ENCODE data around the gene SECTM1. TPM values are rescaled to one million over a fixed set of nuclear protein-coding genes. Genes with fewer than 3 reads are reported as not detected.

SECTM1 gene
- polyA plus RNA-seq, 3 donors: 3.8 to 24.1 (median 16.4) TPM

DNA sequence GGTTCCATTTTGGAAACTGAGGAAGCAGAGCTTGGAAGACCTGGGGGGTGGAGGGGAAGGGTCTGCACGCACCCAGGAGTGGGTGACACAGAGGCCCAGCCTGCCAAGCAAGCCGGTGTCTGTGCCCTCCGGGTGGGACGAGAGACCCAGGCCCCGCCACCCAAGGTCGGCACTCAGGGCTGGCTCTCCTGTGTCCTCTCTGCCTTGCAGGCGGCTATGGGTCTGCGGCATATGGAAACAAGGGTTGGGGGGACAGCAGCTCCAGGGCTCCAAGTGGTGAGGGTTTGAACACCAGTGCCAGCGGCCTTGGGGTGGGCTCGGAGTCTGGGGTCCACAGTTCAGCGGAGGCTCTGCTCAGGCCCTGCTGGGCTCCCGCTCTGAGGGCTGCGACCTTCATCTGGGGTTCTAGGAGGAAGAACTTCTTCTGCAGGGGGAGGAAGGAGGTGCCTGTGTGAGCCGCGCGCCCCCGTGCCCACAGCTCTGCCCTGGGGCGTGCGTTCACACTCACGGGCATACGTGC is 11.6 kb downstream of the SECTM1 start:
- WGBS, 3 donors: 62 to 69% (median 63%) methylated on average over 20 to 21 of the region's 21 CpGs
- H3K27ac ChIP-seq (ENCODE audit: low read depth, low read length): no peak overlapping the region

GRCh38 chr17:82320956-82321927 is 12.3 kb downstream of the SECTM1 start:
- 44 to 49% (median 44%) methylated on average over 58 to 65 of the region's 65 CpGs for WGBS, 3 donors
- no peak overlapping the region for H3K27ac ChIP-seq (ENCODE audit: low read depth, low read length)

DNA sequence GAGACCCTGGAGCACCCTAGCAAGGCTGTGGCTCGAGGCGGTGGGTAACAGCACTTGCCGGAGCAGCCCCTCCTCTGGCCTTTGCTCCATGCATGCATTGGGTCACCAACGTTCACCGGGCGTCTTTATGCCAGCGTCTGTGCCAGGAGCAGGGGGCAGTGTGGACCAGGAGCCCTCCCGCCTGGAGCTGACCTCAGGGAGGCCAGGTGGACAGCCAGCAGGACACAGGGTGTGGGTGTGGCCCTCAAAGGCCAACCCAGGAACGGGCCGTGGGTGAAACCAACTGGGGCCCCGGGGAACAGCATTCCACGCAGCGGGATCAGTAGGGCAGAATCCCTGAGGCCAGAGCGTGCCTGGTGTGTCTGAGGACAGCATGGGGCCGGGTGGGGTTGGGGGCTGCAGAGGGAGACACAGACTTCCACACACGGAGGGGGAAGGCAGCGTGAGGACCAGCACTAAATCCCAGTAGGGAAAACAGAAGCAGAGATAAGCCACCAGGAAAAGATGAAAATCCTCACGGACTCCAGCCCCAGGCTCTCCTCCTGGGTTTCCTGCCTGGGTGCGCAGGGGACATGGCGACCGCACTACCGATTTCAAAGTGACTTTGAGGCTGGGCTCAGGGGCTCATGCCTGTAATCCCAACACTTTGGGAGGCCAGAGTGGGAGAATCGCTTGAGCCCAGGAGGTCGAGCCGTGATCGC is 13.3 kb downstream of the SECTM1 start:
- no peak overlapping the region for H3K27ac ChIP-seq (ENCODE audit: low read depth, low read length)
- 64 to 76% (median 73%) methylated on average over 26 of the region's 26 CpGs for WGBS, 3 donors

GRCh38 chr17:82319619-82320062 is 13.9 kb downstream of the SECTM1 start:
- 91 to 93% (median 91%) methylated on average over 35 of the region's 35 CpGs for WGBS, 3 donors
- no peak overlapping the region for H3K27ac ChIP-seq (ENCODE audit: low read depth, low read length)

GRCh38 chr17:82318772-82319606 is 14.6 kb downstream of the SECTM1 start:
- 94 to 95% (median 95%) methylated on average over 76 of the region's 76 CpGs for WGBS, 3 donors
- no peak overlapping the region for H3K27ac ChIP-seq (ENCODE audit: low read depth, low read length)

- 93 to 97% (median 96%) methylated on average over 20 of the region's 20 CpGs for WGBS, 3 donors
These were observed 15.4 kb downstream of the SECTM1 start for GRCh38 chr17:82318169-82318498.

DNA sequence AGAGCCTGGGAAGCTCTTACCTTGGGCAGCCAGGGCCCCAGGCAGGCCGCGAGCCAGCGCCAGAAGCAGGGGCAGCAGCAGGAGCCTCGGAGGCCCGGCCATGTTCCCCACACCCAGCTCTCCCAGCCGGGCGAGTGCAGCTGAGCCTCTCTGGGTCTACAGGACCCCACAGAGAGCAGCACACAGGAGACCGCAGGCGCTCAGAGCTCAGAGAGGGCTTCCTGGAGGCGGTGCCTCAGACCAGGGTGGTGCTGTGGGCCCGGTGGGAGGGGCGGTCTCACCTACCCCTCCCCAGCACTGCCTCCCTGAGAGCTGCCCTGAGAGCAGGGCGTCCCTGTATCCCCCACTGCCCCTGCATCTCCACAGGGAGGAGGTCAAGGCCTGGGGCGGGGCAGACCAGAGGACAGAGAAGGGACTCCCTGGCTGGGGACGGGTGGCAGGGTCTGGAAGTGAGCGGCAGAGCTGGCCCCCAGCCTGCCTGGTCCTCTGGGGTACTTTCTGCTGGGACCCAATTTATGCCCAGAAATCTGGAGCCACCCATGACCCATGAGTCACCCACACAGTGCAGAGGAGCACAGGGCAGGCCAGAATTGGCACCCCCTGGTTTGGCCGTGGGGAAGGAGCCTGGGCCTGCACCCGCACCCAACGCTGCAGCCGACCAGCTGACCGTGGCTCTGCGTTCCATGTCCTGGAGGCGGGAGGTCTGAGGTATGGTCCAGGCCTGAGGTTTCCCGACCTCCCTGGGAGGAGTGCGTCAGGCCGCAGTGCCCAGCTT is 16.0 kb downstream of the SECTM1 start, which contains the start of gene CD7:
CD7 (minus strand) TSS at position 215 of the 775 bp plus-strand sequence; CDS start at position 102, 113 bp downstream.
- WGBS, 3 donors: 75 to 80% (median 76%) methylated on average over 25 to 26 of the region's 26 CpGs
- no peak within 1 kb of the TSS for H3K27ac ChIP-seq (ENCODE audit: low read depth, low read length)

More at GRCh38 chr17:82318169-82318498, 15.4 kb downstream of the SECTM1 start:
- H3K27ac ChIP-seq (ENCODE audit: low read depth, low read length): no peak overlapping the region

GRCh38 chr17:82316651-82317393 is 16.7 kb downstream of the SECTM1 start:
- H3K27ac ChIP-seq (ENCODE audit: low read depth, low read length): no peak overlapping the region
- WGBS, 3 donors: 68 to 84% (median 69%) methylated on average over 26 to 29 of the region's 29 CpGs

GRCh38 chr17:82315703-82316358 is 17.7 kb downstream of the SECTM1 start:
- 10 to 13% (median 12%) methylated on average over 32 to 36 of the region's 36 CpGs for WGBS, 3 donors
- H3K27ac ChIP-seq (ENCODE audit: low read depth, low read length): no peak overlapping the region

DNA sequence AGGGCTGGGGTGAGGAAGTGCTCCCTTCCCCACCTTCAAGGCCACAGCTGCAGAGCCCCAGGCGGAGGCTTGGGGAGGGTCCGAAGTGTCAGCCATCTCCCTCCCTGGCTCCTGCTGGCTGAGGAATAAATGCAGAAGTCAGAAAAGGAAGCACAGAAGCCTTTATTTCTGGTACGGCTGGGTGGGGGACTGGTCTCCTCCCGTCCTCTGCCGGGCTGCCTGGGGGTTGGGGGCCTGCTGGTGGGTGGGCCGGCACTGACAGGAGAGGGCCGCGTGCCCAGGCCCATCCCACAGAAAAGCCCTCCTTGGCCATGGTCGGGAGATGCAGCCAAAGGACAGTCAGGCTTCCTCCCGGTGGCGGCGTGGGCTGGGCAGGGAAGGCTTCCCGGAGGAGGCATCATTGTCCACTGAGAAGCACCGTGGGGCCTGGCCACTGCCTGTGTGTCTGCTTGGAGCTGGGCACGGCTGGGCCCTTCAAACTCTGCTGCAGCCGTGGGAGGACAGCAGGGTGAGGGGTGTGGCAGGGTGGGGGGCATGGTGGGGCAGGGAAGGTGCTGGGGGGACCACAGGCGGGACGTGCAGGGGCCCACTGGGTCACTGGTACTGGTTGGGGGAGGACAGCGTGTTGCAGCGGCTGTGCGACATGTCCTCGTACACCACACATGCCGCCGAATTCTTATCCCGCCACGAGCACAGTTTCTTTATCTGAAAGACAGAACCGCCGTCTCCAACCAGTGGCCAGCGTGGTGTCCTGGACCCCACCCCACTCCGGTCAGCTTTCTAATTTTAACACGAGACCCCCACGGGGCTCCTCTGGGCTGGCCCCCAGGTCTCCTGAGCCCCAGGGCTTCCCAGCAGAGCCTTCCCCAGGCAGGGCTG is 18.6 kb downstream of the SECTM1 start:
- H3K27ac ChIP-seq (ENCODE audit: low read depth, low read length): no peak overlapping the region
- WGBS, 3 donors: 31 to 56% (median 37%) methylated on average over 29 to 32 of the region's 32 CpGs

GRCh38 chr17:82314012-82314726 is 19.4 kb downstream of the SECTM1 start:
- no peak overlapping the region for H3K27ac ChIP-seq (ENCODE audit: low read depth, low read length)
- WGBS, 3 donors: 67 to 75% (median 67%) methylated on average over 27 of the region's 27 CpGs

- 85 to 90% (median 86%) methylated on average over 27 to 28 of the region's 28 CpGs for WGBS, 3 donors
- H3K27ac ChIP-seq (ENCODE audit: low read depth, low read length): no peak overlapping the region
These were observed 20.2 kb downstream of the SECTM1 start for GRCh38 chr17:82313195-82314011.

DNA sequence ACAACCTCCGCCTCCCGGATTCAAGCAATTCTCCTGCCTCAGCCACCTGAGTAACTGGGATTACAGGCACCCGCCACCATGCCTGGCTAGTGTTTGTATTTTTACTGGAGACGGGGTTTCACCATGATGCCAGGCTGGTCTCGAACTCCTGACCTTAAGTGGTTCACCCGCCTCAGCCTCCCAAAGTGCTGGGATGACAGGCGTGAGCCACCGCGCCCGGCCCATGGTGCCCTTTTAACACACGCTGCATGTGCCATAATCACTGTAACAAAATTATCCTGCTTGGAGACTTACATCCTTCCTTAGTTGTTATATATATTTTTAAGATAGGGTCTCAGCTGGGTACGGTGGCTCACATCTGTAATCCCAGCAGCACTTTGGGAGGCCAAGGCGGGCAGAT is 21.6 kb downstream of the SECTM1 start:
- H3K27ac ChIP-seq (ENCODE audit: low read depth, low read length): no peak overlapping the region
- 90 to 92% (median 92%) methylated on average over 13 of the region's 13 CpGs for WGBS, 3 donors

GRCh38 chr17:82310877-82311276 is 22.7 kb downstream of the SECTM1 start:
- H3K27ac ChIP-seq (ENCODE audit: low read depth, low read length): no peak overlapping the region
- WGBS, 3 donors: 78 to 89% (median 86%) methylated on average over 21 of the region's 21 CpGs
